Measurements from ENCODE around the gene TWF2.

Gene TWF2

GRCh38 chr3:52228266-52228665 lies 10.7 kb downstream of the TWF2 start:
- no peak overlapping the region for H3K9ac ChIP-seq (ENCODE audit: low read depth, low read length)
- peaks cover 9% of the 10 kb centered on the region for H3K36me3 ChIP-seq (ENCODE audit: insufficient read depth, low read length)
- no peaks in the 10 kb centered on the region; the same call in 1 of the 2 replicates for H3K4me1 ChIP-seq (ENCODE audit: insufficient read depth, low read length)
- no peaks in the 10 kb centered on the region for H3K9me3 ChIP-seq (ENCODE audit: control insufficient read depth, insufficient read depth, low read length)

GRCh38 chr3:52227766-52228165 lies 11.2 kb downstream of the TWF2 start:
- H3K9ac ChIP-seq (ENCODE audit: low read depth, low read length), result no peak overlapping the region
- H3K36me3 ChIP-seq (ENCODE audit: insufficient read depth, low read length), result peaks cover 9% of the 10 kb centered on the region
- no peaks in the 10 kb centered on the region; the same call in 1 of the 2 replicates for H3K4me1 ChIP-seq (ENCODE audit: insufficient read depth, low read length)
- H3K9me3 ChIP-seq (ENCODE audit: control insufficient read depth, insufficient read depth, low read length), result no peaks in the 10 kb centered on the region

GRCh38 chr3:52227117-52227516 lies 11.8 kb downstream of the TWF2 start:
- no peaks in the 10 kb centered on the region for H3K9me3 ChIP-seq (ENCODE audit: control insufficient read depth, insufficient read depth, low read length)
- H3K9ac ChIP-seq (ENCODE audit: low read depth, low read length), result no peak overlapping the region
- peaks cover 9% of the 10 kb centered on the region for H3K36me3 ChIP-seq (ENCODE audit: insufficient read depth, low read length)
- no peaks in the 10 kb centered on the region; the same call in 1 of the 2 replicates for H3K4me1 ChIP-seq (ENCODE audit: insufficient read depth, low read length)

GRCh38 chr3:52226229-52226817 lies 12.6 kb downstream of the TWF2 start:
- Histone ChIP-seq H3K9me3 (ENCODE audit: control insufficient read depth, insufficient read depth, low read length) (no peaks in the 10 kb centered on the region), H3K9ac (ENCODE audit: low read depth, low read length) (no peak overlapping the region), H3K4me1 (ENCODE audit: insufficient read depth, low read length) (no peaks in the 10 kb centered on the region; the same call in 1 of the 2 replicates), H3K36me3 (ENCODE audit: insufficient read depth, low read length) (peaks cover 9% of the 10 kb centered on the region)

GRCh38 chr3:52225452-52226228 lies 13.3 kb downstream of the TWF2 start, which contains the start of gene TLR9:
TLR9 (minus strand) TSS chr3:52225645; CDS start chr3:52225529, 116 bp downstream.
- Histone ChIP-seq H3K9me3 (ENCODE audit: control insufficient read depth, insufficient read depth, low read length) (no peaks in the 10 kb centered on the region), H3K9ac (ENCODE audit: low read depth, low read length) (no peak within 1 kb of the TSS), H3K36me3 (ENCODE audit: insufficient read depth, low read length) (peaks cover 3% of the 10 kb centered on the region; the same call in 1 of the 2 replicates), H3K4me1 (ENCODE audit: insufficient read depth, low read length) (peaks cover 4% of the 10 kb centered on the region; the same call in 1 of the 2 replicates)

GRCh38 chr3:52223449-52224408 lies 15.2 kb downstream of the TWF2 start:
- Histone ChIP-seq H3K9me3 (ENCODE audit: control insufficient read depth, insufficient read depth, low read length) (no peaks in the 10 kb centered on the region), H3K9ac (ENCODE audit: low read depth, low read length) (no peak overlapping the region), H3K36me3 (ENCODE audit: insufficient read depth, low read length) (no peaks in the 10 kb centered on the region), H3K4me1 (ENCODE audit: insufficient read depth, low read length) (peaks cover 5% of the 10 kb centered on the region; the same call in 1 of the 2 replicates)

GRCh38 chr3:52222319-52223221 lies 16.4 kb downstream of the TWF2 start:
- H3K36me3 ChIP-seq (ENCODE audit: insufficient read depth, low read length), result no peaks in the 10 kb centered on the region
- no peak overlapping the region for H3K9ac ChIP-seq (ENCODE audit: low read depth, low read length)
- peaks cover 5% of the 10 kb centered on the region; the same call in 1 of the 2 replicates for H3K4me1 ChIP-seq (ENCODE audit: insufficient read depth, low read length)
- H3K9me3 ChIP-seq (ENCODE audit: control insufficient read depth, insufficient read depth, low read length), result no peaks in the 10 kb centered on the region

- Histone ChIP-seq H3K9me3 (ENCODE audit: control insufficient read depth, insufficient read depth, low read length) (no peaks in the 10 kb centered on the region), H3K9ac (ENCODE audit: low read depth, low read length) (no peak overlapping the region), H3K36me3 (ENCODE audit: insufficient read depth, low read length) (no peaks in the 10 kb centered on the region), H3K4me1 (ENCODE audit: insufficient read depth, low read length) (peaks cover 5% of the 10 kb centered on the region; the same call in 1 of the 2 replicates)
These were observed 17.2 kb downstream of the TWF2 start for GRCh38 chr3:52221563-52222318.

- H3K9me3 ChIP-seq (ENCODE audit: control insufficient read depth, insufficient read depth, low read length), result no peaks in the 10 kb centered on the region
- no peaks in the 10 kb centered on the region for H3K36me3 ChIP-seq (ENCODE audit: insufficient read depth, low read length)
- H3K9ac ChIP-seq (ENCODE audit: low read depth, low read length), result no peak overlapping the region
- peaks cover 5% of the 10 kb centered on the region; the same call in 1 of the 2 replicates for H3K4me1 ChIP-seq (ENCODE audit: insufficient read depth, low read length)
These were observed 17.8 kb downstream of the TWF2 start for GRCh38 chr3:52221141-52221562.

GRCh38 chr3:52220380-52221026 lies 18.5 kb downstream of the TWF2 start:
- Histone ChIP-seq H3K9ac (ENCODE audit: low read depth, low read length) (no peak overlapping the region), H3K9me3 (ENCODE audit: control insufficient read depth, insufficient read depth, low read length) (no peaks in the 10 kb centered on the region), H3K4me1 (ENCODE audit: insufficient read depth, low read length) (peaks cover 5% of the 10 kb centered on the region; the same call in 1 of the 2 replicates), H3K36me3 (ENCODE audit: insufficient read depth, low read length) (no peaks in the 10 kb centered on the region)

GRCh38 chr3:52218937-52219650 lies 19.9 kb downstream of the TWF2 start:
- H3K4me1 ChIP-seq (ENCODE audit: insufficient read depth, low read length), result peaks cover 5% of the 10 kb centered on the region; the same call in 1 of the 2 replicates
- no peaks in the 10 kb centered on the region for H3K9me3 ChIP-seq (ENCODE audit: control insufficient read depth, insufficient read depth, low read length)
- H3K9ac ChIP-seq (ENCODE audit: low read depth, low read length), result no peak overlapping the region
- H3K36me3 ChIP-seq (ENCODE audit: insufficient read depth, low read length), result peaks cover 4% of the 10 kb centered on the region; the same call in 1 of the 2 replicates

GRCh38 chr3:52218454-52218853 lies 20.5 kb downstream of the TWF2 start:
- H3K9ac ChIP-seq (ENCODE audit: low read depth, low read length), result no peak overlapping the region
- H3K9me3 ChIP-seq (ENCODE audit: control insufficient read depth, insufficient read depth, low read length), result no peaks in the 10 kb centered on the region
- H3K4me1 ChIP-seq (ENCODE audit: insufficient read depth, low read length), result peaks cover 5% of the 10 kb centered on the region; the same call in 1 of the 2 replicates
- peaks cover 6% of the 10 kb centered on the region; the same call in 1 of the 2 replicates for H3K36me3 ChIP-seq (ENCODE audit: insufficient read depth, low read length)

Data from ES-I3 (cell line).